Neutrophil (primary cell): ENCODE results near the gene MBTPS1.

Experiments
- H3K27ac ChIP-seq: fragments of 200-600 bp; sonication (generic); 2 replicates; pipeline ENCODE4 v1.5.1; 2016; ENCODE audit warnings: mild to moderate bottlenecking, moderate library complexity
- H3K27me3 ChIP-seq: fragments of 200-600 bp; sonication (generic); 2 replicates; pipeline ENCODE4 v1.6.0; 2016; ENCODE audit warnings: mild to moderate bottlenecking
- H3K36me3 ChIP-seq: fragments of 200-600 bp; sonication (generic); 2 replicates; pipeline ENCODE4 v1.5.1; 2017
- H3K4me1 ChIP-seq, 2 experiments: fragments of 200-600 bp in 1 of 2; sonication (generic) in 1 of 2; 1 replicate in 1 of 2; 2 replicates in 1 of 2; pipeline versions ENCODE4 v1.5.1 to v1.6.1; 2013 to 2016; ENCODE audit warnings: low read depth in 1 of 2, low read length in 1 of 2, mild to moderate bottlenecking in 1 of 2, moderate library complexity in 1 of 2; ENCODE audit not compliant: control insufficient read depth in 1 of 2, insufficient read depth in 1 of 2
- H3K4me3 ChIP-seq, 2 experiments: fragments of 200-600 bp in 1 of 2; sonication (generic) in 1 of 2; 1 replicate in 1 of 2; 2 replicates in 1 of 2; pipeline ENCODE4 v1.5.1; 2013 to 2016; ENCODE audit warnings: low read depth in 1 of 2, low read length in 1 of 2, mild to moderate bottlenecking in 1 of 2, moderate library complexity in 1 of 2
- H3K9me3 ChIP-seq: fragments of 200-600 bp; sonication (generic); 2 replicates; pipeline ENCODE4 v1.5.1; 2016
- TF ChIP-seq, protein P1 (sequence below): fragments of 200-600 bp; sonication (generic); IDR thresholded peaks from 2 replicates; pipeline ENCODE4 v1.5.1; 2016; ENCODE audit warnings: antibody characterized with exemption

MBTPS1 gene

DNA sequence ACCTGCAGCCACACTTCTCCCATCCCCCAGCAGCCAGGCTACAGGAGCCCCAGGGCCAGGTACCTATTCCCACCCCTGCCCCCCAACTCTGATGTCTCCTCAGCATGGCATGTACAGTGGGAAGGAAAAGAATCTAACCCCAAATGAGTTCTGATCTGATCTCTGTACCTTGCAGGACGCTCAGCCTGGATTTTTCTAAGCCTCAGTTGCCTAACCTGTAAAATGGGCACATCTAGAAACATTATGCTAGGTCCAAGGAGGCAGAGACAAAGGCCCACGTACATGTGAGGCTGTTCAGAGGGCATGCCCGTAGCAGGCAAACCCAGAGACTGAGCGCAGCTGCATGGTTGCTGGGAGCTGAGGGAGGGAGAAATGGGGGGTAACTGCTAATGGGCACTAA, 109.2 kb downstream of the MBTPS1 start:
- H3K4me1 ChIP-seq: no peaks in the 10 kb centered on the region
- H3K36me3 ChIP-seq: no peaks in the 10 kb centered on the region
- TF ChIP-seq, protein P1, sequence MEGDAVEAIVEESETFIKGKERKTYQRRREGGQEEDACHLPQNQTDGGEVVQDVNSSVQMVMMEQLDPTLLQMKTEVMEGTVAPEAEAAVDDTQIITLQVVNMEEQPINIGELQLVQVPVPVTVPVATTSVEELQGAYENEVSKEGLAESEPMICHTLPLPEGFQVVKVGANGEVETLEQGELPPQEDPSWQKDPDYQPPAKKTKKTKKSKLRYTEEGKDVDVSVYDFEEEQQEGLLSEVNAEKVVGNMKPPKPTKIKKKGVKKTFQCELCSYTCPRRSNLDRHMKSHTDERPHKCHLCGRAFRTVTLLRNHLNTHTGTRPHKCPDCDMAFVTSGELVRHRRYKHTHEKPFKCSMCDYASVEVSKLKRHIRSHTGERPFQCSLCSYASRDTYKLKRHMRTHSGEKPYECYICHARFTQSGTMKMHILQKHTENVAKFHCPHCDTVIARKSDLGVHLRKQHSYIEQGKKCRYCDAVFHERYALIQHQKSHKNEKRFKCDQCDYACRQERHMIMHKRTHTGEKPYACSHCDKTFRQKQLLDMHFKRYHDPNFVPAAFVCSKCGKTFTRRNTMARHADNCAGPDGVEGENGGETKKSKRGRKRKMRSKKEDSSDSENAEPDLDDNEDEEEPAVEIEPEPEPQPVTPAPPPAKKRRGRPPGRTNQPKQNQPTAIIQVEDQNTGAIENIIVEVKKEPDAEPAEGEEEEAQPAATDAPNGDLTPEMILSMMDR: no peak
- no peak overlapping the region for H3K4me3 ChIP-seq
- H3K27ac ChIP-seq: no peak overlapping the region
- peaks cover 68% of the 10 kb centered on the region for H3K27me3 ChIP-seq
- H3K9me3 ChIP-seq: no peaks in the 10 kb centered on the region

DNA sequence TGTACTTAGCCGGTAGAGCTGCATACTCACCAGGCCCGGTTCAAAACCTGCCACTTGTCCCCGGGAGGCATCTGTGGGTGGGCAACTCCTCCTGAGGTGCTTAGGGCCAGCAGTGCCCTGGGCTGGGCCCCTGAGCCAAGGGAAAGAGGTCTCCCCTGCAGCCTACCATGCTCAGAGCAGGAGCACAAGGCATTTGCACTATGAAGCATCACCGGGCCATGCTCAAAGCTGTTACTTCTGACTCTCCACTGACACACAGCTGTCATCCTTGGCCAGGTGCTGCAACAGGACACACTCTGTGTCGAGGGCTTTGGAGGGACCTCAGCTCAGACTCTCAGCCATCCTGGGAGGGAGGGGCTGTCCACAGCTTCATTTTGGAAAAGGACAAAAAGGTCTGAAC, 111.4 kb downstream of the MBTPS1 start:
- H3K27ac ChIP-seq: no peak overlapping the region
- H3K4me3 ChIP-seq: no peak overlapping the region
- H3K9me3 ChIP-seq: no peaks in the 10 kb centered on the region
- H3K27me3 ChIP-seq: peaks cover 80% of the 10 kb centered on the region
- no peaks in the 10 kb centered on the region for H3K4me1 ChIP-seq
- H3K36me3 ChIP-seq: no peaks in the 10 kb centered on the region
- TF ChIP-seq, protein P1: no peak

DNA sequence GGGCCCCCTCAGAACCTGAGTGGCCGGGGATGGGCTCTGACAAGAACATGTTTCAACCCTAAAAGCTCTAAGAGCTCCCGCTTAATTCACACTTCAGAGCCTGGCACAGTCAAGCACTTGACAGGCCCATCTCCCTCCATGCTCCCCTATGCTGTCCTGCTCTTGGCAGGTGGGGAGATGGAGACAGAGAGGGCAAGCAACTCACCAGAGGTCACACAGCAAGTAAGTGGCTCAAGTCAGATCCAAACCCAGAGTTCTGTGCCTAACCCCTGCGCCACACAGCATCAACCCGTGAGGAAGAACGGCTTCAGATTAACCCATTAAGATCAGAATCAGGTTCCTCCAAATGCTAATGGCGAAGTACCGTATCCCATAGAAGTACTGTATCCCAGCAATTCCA, 112.3 kb downstream of the MBTPS1 start:
- Histone ChIP-seq H3K36me3 (no peaks in the 10 kb centered on the region), H3K27me3 (peaks cover 80% of the 10 kb centered on the region), H3K27ac (no peak overlapping the region), H3K4me3 (no peak overlapping the region), H3K4me1 (no peaks in the 10 kb centered on the region), H3K9me3 (no peaks in the 10 kb centered on the region)
- TF ChIP-seq, protein P1: no peak
